ENCODE results near the gene C11orf58. TPM values are rescaled to one million over a fixed set of nuclear protein-coding genes. Genes with fewer than 3 reads are reported as not detected.

Gene C11orf58
- total RNA-seq, 2 experiments from 2014 or later, result 142 to 193 TPM

GRCh38 chr11:16778876-16779275 is 40.4 kb downstream of the C11orf58 start:
- H3K4me1 Mint-ChIP-seq, result no peaks in the 10 kb centered on the region
- ATAC-seq (no peak), DNase-seq (no peak)
- intact Hi-C loops (cut with DNase I, micrococcal nuclease), result no loop called here
- H3K27ac Mint-ChIP-seq, result no peak overlapping the region
- no peak overlapping the region for H3K4me3 Mint-ChIP-seq
- H3K9me3 Mint-ChIP-seq (ENCODE audit: low read depth), result no peaks in the 10 kb centered on the region
- H3K27me3 Mint-ChIP-seq, result no peaks in the 10 kb centered on the region
- no peaks in the 10 kb centered on the region for H3K36me3 Mint-ChIP-seq (ENCODE audit: low read depth)
- POLR2A ChIA-PET, result no interaction called here
- CTCF ChIA-PET, result interaction anchor here (0.6 kb wide), 1 partner anchor 40 kb away, joined by 3 read pairs; the partner anchor contains the start of gene C11orf58

- ChIA-PET POLR2A (interaction anchor here (0.6 kb wide), 1 partner anchor 339 kb away, joined by 3 read pairs; no protein-coding TSS in a partner anchor), CTCF (interaction anchor here (0.6 kb wide), 2 partner anchors 14 to 41 kb away, joined by 3 read pairs; partner anchors contain the start of gene C11orf58)
- DNase-seq (no peak), ATAC-seq (no peak)
- Mint-ChIP-seq H3K4me1 (no peaks in the 10 kb centered on the region), H3K27me3 (no peaks in the 10 kb centered on the region), H3K9me3 (ENCODE audit: low read depth) (no peaks in the 10 kb centered on the region), H3K4me3 (no peak overlapping the region), H3K27ac (no peak overlapping the region), H3K36me3 (ENCODE audit: low read depth) (no peaks in the 10 kb centered on the region)
- intact Hi-C loops (cut with DNase I, micrococcal nuclease), result no loop called here
These were observed 41.0 kb downstream of the C11orf58 start for GRCh38 chr11:16779436-16779835.

- intact Hi-C loops (cut with DNase I, micrococcal nuclease), result no loop called here
- no peak for ATAC-seq
- no peak for DNase-seq
- POLR2A ChIA-PET, result no interaction called here
- no peaks in the 10 kb centered on the region for H3K4me1 Mint-ChIP-seq
- H3K4me3 Mint-ChIP-seq, result no peak overlapping the region
- H3K36me3 Mint-ChIP-seq (ENCODE audit: low read depth), result no peaks in the 10 kb centered on the region
- no peaks in the 10 kb centered on the region for H3K9me3 Mint-ChIP-seq (ENCODE audit: low read depth)
- no peak overlapping the region for H3K27ac Mint-ChIP-seq
- H3K27me3 Mint-ChIP-seq, result no peaks in the 10 kb centered on the region
- CTCF ChIA-PET, result no interaction called here
These were observed 41.7 kb downstream of the C11orf58 start for GRCh38 chr11:16780146-16780545.

GRCh38 chr11:16780698-16781550 is 42.5 kb downstream of the C11orf58 start:
- H3K9me3 Mint-ChIP-seq (ENCODE audit: low read depth), result no peaks in the 10 kb centered on the region
- ATAC-seq (no peak), DNase-seq (no peak)
- H3K36me3 Mint-ChIP-seq (ENCODE audit: low read depth), result no peaks in the 10 kb centered on the region
- H3K27me3 Mint-ChIP-seq, result no peaks in the 10 kb centered on the region
- H3K27ac Mint-ChIP-seq, result no peak overlapping the region
- H3K4me1 Mint-ChIP-seq, result no peaks in the 10 kb centered on the region
- intact Hi-C loops (cut with DNase I, micrococcal nuclease), result no loop called here
- ChIA-PET POLR2A (no interaction called here), CTCF (interaction anchor here (0.6 kb wide), 1 partner anchor 347 kb away, joined by 3 read pairs; no protein-coding TSS in a partner anchor)
- H3K4me3 Mint-ChIP-seq, result no peak overlapping the region

DNA sequence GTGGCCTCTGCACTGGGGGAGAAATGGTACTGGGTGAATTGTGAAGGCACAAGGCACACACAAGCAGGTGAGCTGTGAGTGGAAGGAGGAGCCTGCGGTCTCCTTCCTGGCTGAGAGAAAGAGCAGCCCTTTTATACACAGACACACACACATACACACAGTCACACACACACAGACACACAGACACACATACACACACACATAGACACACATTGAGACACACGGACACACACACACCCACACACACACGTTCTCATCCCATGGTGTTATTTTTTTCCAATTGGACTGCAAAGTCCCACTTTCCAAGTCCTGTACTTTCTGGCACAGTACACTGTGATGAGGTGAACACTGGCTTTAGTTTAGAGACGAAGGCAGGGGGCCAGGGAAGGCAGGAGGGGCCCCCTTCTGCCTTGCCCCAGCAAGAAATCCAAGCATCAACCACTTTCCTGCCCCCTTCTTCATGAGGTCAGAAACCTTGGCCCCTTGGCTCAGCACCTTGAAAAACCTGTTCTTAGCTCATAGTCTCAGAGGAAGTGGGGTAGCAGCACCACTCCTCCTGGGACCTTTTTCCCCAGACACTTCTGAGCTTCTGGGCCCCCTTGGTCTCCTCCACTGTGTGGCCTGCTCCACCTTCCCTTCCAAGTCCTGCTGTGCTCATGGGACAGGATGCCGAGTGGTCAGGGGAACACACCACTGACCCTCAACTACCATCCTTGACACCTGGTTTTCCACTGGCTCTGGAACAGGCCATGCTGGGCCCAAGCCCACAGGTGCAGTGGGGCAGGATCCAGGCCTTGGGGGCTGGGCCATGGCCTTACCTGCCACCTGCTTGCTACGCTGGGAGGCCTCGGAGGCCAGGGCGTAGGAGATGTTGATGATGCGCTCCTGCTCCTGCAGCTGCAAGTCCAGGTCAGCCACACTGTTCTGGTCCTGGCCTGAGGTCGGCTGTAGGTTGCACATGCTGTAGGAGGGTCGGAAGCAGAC is 43.8 kb downstream of the C11orf58 start:
- Mint-ChIP-seq H3K27ac (no peak overlapping the region), H3K36me3 (ENCODE audit: low read depth) (no peaks in the 10 kb centered on the region), H3K4me1 (no peaks in the 10 kb centered on the region), H3K9me3 (ENCODE audit: low read depth) (no peaks in the 10 kb centered on the region), H3K4me3 (no peak overlapping the region), H3K27me3 (no peaks in the 10 kb centered on the region)
- DNase-seq, result no peak
- CTCF ChIA-PET, result interaction anchor here (0.6 to 0.9 kb wide), 2 partner anchors 281 to 346 kb away, joined by 3 to 5 read pairs; no protein-coding TSS in a partner anchor
- POLR2A ChIA-PET, result no interaction called here
- intact Hi-C loops (cut with DNase I, micrococcal nuclease), result no loop called here
- ATAC-seq, result no peak

DNA sequence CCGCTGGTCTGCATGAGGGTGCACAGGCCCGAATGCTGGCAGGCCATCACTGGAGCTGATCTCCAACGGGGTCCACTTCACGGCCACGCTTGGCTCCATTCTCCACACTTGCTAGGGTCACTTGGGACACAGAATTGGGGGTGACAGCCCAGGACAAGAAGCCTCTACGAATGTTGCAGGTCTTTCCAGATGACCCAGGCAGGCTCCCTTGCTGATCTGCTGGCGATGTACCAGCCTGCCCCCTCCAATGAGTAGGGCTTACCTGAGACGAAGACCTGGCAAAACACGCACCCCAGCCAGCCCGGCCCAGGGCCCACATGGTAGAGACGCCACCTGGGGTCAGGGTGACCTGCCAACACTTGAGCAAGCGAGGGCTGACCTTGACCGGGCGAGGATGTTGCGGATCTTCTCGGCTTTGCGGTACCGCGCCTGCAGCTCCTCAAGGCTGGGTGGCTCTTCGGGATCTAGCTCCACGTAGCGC is 44.9 kb downstream of the C11orf58 start:
- DNase-seq (no peak), ATAC-seq (no peak)
- H3K4me1 Mint-ChIP-seq, result no peaks in the 10 kb centered on the region
- H3K36me3 Mint-ChIP-seq (ENCODE audit: low read depth), result no peaks in the 10 kb centered on the region
- H3K27me3 Mint-ChIP-seq, result no peaks in the 10 kb centered on the region
- no peak overlapping the region for H3K4me3 Mint-ChIP-seq
- no peak overlapping the region for H3K27ac Mint-ChIP-seq
- intact Hi-C loops (cut with DNase I, micrococcal nuclease), result no loop called here
- POLR2A ChIA-PET, result no interaction called here
- CTCF ChIA-PET, result interaction anchor here (0.5 to 6.7 kb wide), 7 partner anchors 9 to 745 kb away, joined by 3 to 59 read pairs (median 4); no protein-coding TSS in a partner anchor
- no peaks in the 10 kb centered on the region for H3K9me3 Mint-ChIP-seq (ENCODE audit: low read depth)

DNA sequence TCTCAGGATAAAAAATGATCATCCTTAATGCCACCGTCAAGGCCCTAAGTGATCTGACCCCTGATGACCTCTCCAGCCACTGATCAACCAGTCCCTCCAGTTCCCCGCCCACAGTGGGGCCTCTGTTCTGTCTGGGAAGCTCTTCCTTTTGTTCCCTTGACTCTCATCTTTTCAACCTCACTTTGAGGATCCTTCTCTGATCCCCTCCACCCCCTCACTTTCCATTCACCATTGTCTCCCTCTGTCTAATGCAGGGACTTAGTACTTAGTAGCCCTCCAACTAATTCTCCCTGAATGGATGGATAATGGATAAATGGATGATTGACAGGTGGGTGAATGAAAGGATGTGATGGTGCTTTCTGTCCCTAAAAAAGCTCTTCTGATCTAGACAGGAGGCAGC is 45.6 kb downstream of the C11orf58 start:
- DNase-seq (no peak), ATAC-seq (no peak)
- ChIA-PET CTCF (interaction anchor here (0.7 to 6.7 kb wide), 12 partner anchors 10 to 744 kb away, joined by 3 to 59 read pairs (median 4); no protein-coding TSS in a partner anchor), POLR2A (no interaction called here)
- no peaks in the 10 kb centered on the region for H3K36me3 Mint-ChIP-seq (ENCODE audit: low read depth)
- H3K4me1 Mint-ChIP-seq, result no peaks in the 10 kb centered on the region
- intact Hi-C loops (cut with DNase I, micrococcal nuclease), result no loop called here
- no peak overlapping the region for H3K27ac Mint-ChIP-seq
- H3K4me3 Mint-ChIP-seq, result no peak overlapping the region
- H3K9me3 Mint-ChIP-seq (ENCODE audit: low read depth), result no peaks in the 10 kb centered on the region
- H3K27me3 Mint-ChIP-seq, result no peaks in the 10 kb centered on the region

DNA sequence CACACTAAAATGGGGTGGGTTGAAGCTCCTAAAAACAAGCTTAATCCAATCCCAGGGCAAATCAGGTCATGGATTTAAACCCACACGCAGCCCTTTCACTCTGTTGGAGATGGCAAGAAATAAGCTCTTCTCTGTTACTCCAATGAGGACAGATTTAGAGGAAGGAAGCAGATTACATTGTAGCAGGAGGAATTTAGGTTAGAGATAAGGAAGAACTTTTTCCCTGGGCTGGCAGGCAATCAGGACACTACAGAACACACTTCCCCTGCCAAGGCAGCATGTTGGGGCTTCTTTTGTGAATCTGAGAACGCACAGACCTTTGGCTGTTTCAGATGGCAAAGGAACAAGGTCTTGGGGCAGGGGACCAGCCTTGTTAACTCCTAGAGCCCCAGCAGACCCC is 46.2 kb downstream of the C11orf58 start:
- Mint-ChIP-seq H3K27me3 (no peaks in the 10 kb centered on the region), H3K4me1 (no peaks in the 10 kb centered on the region), H3K4me3 (no peak overlapping the region), H3K9me3 (ENCODE audit: low read depth) (no peaks in the 10 kb centered on the region), H3K27ac (no peak overlapping the region), H3K36me3 (ENCODE audit: low read depth) (no peaks in the 10 kb centered on the region)
- ChIA-PET CTCF (interaction anchor here (0.5 to 6.7 kb wide), 10 partner anchors 10 to 335 kb away, joined by 3 to 59 read pairs (median 4); no protein-coding TSS in a partner anchor), POLR2A (no interaction called here)
- no peak for ATAC-seq
- intact Hi-C loops (cut with DNase I, micrococcal nuclease), result loop anchor here in 1 of 2 experiments (1.0 to 5.0 kb wide), 2 partner anchors 153 to 279 kb away; no protein-coding TSS in a partner anchor
- DNase-seq, result no peak

- no peak overlapping the region for H3K27ac Mint-ChIP-seq
- intact Hi-C loops (cut with DNase I, micrococcal nuclease), result loop anchor here in 1 of 2 experiments (1.0 to 5.0 kb wide), 2 partner anchors 152 to 278 kb away; no protein-coding TSS in a partner anchor
- no peaks in the 10 kb centered on the region for H3K36me3 Mint-ChIP-seq (ENCODE audit: low read depth)
- ATAC-seq (peak; percentile 80), DNase-seq (peak; percentile 77)
- no peaks in the 10 kb centered on the region for H3K9me3 Mint-ChIP-seq (ENCODE audit: low read depth)
- ChIA-PET POLR2A (interaction anchor here (0.6 kb wide), 1 partner anchor 237 kb away, joined by 3 read pairs; no protein-coding TSS in a partner anchor), CTCF (interaction anchor here (0.5 to 6.7 kb wide), 24 partner anchors 9 to 1139 kb away, joined by 3 to 59 read pairs (median 3); partner anchors contain the start of gene RPS13)
- H3K27me3 Mint-ChIP-seq, result no peaks in the 10 kb centered on the region
- no peak overlapping the region for H3K4me3 Mint-ChIP-seq
- no peaks in the 10 kb centered on the region for H3K4me1 Mint-ChIP-seq
These were observed 47.2 kb downstream of the C11orf58 start for GRCh38 chr11:16785520-16786128.

- CTCF ChIA-PET, result interaction anchor here (0.6 to 6.7 kb wide), 26 partner anchors 8 to 683 kb away, joined by 3 to 59 read pairs (median 4); partner anchors contain the start of gene RPS13
- intact Hi-C loops (cut with DNase I, micrococcal nuclease), result loop anchor here in 1 of 2 experiments (5.0 kb wide), 1 partner anchor 151 kb away; no protein-coding TSS in a partner anchor
- no peak overlapping the region for H3K4me3 Mint-ChIP-seq
- H3K9me3 Mint-ChIP-seq (ENCODE audit: low read depth), result no peaks in the 10 kb centered on the region
- H3K27me3 Mint-ChIP-seq, result no peaks in the 10 kb centered on the region
- ATAC-seq (no peak), DNase-seq (no peak)
- POLR2A ChIA-PET, result interaction anchor here (0.6 kb wide), 2 partner anchors 99 to 236 kb away, joined by 3 to 5 read pairs; no protein-coding TSS in a partner anchor
- no peaks in the 10 kb centered on the region for H3K36me3 Mint-ChIP-seq (ENCODE audit: low read depth)
- H3K27ac Mint-ChIP-seq, result no peak overlapping the region
- no peaks in the 10 kb centered on the region for H3K4me1 Mint-ChIP-seq
These were observed 47.7 kb downstream of the C11orf58 start for GRCh38 chr11:16786131-16786530.

Measured in activated CD4-positive, alpha-beta T cell treated with anti-CD3 and anti-CD28 coated beads for 36 hours (primary cell).